ENCODE data around the gene EFTUD2.

EFTUD2 gene

DNA sequence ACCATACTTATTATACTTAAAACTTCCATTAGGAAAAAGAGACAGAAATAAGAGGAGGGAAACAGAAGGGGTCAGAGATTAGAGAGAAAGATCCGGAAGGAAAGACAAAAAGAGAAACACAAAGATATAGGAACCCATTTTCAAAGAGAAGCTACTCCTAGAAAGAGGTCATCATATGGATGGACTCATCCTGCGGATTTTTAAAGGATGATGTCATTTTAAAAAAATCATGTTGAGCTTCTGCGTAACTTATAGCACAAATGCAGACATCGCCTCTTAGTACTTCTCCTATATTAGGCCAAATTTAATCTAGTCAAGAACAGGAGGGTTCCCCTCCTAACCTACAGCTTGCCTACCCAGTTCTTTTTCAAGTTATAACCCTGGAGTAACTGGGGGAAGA is 18.1 kb downstream of the EFTUD2 start:
- no peak for TF ChIP-seq CREB1 (IDR thresholded peaks at IDR 0.05; ENCODE audit: low read depth)
- TF ChIP-seq TEAD4 (IDR thresholded peaks at IDR 0.05): no peak
- TF ChIP-seq ZBTB7A (IDR thresholded peaks at IDR 0.05; ENCODE audit: low read depth): no peak
- TF ChIP-seq, protein P1, sequence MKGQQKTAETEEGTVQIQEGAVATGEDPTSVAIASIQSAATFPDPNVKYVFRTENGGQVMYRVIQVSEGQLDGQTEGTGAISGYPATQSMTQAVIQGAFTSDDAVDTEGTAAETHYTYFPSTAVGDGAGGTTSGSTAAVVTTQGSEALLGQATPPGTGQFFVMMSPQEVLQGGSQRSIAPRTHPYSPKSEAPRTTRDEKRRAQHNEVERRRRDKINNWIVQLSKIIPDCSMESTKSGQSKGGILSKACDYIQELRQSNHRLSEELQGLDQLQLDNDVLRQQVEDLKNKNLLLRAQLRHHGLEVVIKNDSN (IDR thresholded peaks at IDR 0.05): no peak
- TF ChIP-seq RAD21 (IDR thresholded peaks at IDR 0.05; ENCODE audit: low read depth): no peak
- no peak for TF ChIP-seq TAF1 (IDR thresholded peaks at IDR 0.05; ENCODE audit: low read depth)
- TF ChIP-seq YY1 (IDR thresholded peaks at IDR 0.05; ENCODE audit: low read depth): no peak
- TF ChIP-seq EP300 (IDR thresholded peaks at IDR 0.05; ENCODE audit: borderline replicate concordance): no peak
- TF ChIP-seq CEBPB (IDR thresholded peaks at IDR 0.05): no peak
- TF ChIP-seq, protein P2, sequence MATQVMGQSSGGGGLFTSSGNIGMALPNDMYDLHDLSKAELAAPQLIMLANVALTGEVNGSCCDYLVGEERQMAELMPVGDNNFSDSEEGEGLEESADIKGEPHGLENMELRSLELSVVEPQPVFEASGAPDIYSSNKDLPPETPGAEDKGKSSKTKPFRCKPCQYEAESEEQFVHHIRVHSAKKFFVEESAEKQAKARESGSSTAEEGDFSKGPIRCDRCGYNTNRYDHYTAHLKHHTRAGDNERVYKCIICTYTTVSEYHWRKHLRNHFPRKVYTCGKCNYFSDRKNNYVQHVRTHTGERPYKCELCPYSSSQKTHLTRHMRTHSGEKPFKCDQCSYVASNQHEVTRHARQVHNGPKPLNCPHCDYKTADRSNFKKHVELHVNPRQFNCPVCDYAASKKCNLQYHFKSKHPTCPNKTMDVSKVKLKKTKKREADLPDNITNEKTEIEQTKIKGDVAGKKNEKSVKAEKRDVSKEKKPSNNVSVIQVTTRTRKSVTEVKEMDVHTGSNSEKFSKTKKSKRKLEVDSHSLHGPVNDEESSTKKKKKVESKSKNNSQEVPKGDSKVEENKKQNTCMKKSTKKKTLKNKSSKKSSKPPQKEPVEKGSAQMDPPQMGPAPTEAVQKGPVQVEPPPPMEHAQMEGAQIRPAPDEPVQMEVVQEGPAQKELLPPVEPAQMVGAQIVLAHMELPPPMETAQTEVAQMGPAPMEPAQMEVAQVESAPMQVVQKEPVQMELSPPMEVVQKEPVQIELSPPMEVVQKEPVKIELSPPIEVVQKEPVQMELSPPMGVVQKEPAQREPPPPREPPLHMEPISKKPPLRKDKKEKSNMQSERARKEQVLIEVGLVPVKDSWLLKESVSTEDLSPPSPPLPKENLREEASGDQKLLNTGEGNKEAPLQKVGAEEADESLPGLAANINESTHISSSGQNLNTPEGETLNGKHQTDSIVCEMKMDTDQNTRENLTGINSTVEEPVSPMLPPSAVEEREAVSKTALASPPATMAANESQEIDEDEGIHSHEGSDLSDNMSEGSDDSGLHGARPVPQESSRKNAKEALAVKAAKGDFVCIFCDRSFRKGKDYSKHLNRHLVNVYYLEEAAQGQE (IDR thresholded peaks at IDR 0.05; ENCODE audit: low read depth): no peak
- no peak for TF ChIP-seq NFIC (IDR thresholded peaks at IDR 0.05)
- no peak for TF ChIP-seq TCF12 (IDR thresholded peaks at IDR 0.05; ENCODE audit: low read depth)
- TF ChIP-seq EGR1 (IDR thresholded peaks at IDR 0.05): no peak

GRCh38 chr17:44880062-44880461 is 19.2 kb downstream of the EFTUD2 start:
- TF ChIP-seq TAF1 (IDR thresholded peaks at IDR 0.05; ENCODE audit: low read depth): no peak
- no peak for TF ChIP-seq FOXM1 (IDR thresholded peaks at IDR 0.05; ENCODE audit: borderline replicate concordance, low read depth)
- TF ChIP-seq, protein P1 (IDR thresholded peaks at IDR 0.05): no peak
- no peak for TF ChIP-seq EGR1 (IDR thresholded peaks at IDR 0.05)
- TF ChIP-seq TCF12 (IDR thresholded peaks at IDR 0.05; ENCODE audit: low read depth): no peak
- TF ChIP-seq NFIC (IDR thresholded peaks at IDR 0.05): no peak
- TF ChIP-seq CREB1 (IDR thresholded peaks at IDR 0.05; ENCODE audit: low read depth): no peak
- no peak for TF ChIP-seq YY1 (IDR thresholded peaks at IDR 0.05; ENCODE audit: low read depth)
- TF ChIP-seq MAX (IDR thresholded peaks at IDR 0.05): no peak
- TF ChIP-seq EP300 (IDR thresholded peaks at IDR 0.05; ENCODE audit: borderline replicate concordance): no peak
- no peak for TF ChIP-seq CEBPB (IDR thresholded peaks at IDR 0.05)

DNA sequence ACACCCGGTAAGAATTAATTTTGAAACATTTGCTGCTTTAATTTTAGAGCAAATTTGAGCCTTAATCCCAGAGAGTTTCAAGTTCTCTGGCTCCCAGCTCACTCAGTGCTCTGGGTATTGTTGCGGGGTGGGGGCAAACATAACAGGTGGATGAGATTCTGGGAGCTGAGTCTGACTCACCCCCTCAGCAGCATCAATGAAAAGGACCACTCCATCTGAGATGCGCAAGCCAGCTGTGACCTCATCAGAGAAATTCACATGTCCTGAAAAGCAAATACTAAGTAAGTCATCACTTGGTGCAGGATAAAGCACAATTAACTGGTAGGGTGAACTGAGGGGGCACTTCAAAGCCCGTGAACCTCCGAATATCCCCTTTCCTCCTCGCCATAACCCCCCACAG is 19.9 kb downstream of the EFTUD2 start:
- TF ChIP-seq, protein P1 (IDR thresholded peaks at IDR 0.05): no peak
- TF ChIP-seq CREB1 (IDR thresholded peaks at IDR 0.05; ENCODE audit: low read depth) (no peak), TCF12 (IDR thresholded peaks at IDR 0.05; ENCODE audit: low read depth) (no peak), CEBPB (IDR thresholded peaks at IDR 0.05) (no peak), MAX (IDR thresholded peaks at IDR 0.05) (no peak), TEAD4 (IDR thresholded peaks at IDR 0.05) (no peak), EGR1 (IDR thresholded peaks at IDR 0.05) (no peak), EP300 (IDR thresholded peaks at IDR 0.05; ENCODE audit: borderline replicate concordance) (no peak), YY1 (IDR thresholded peaks at IDR 0.05; ENCODE audit: low read depth) (no peak), TAF1 (IDR thresholded peaks at IDR 0.05; ENCODE audit: low read depth) (no peak), RAD21 (IDR thresholded peaks at IDR 0.05; ENCODE audit: low read depth) (no peak), NFIC (IDR thresholded peaks at IDR 0.05) (no peak), FOXM1 (IDR thresholded peaks at IDR 0.05; ENCODE audit: borderline replicate concordance, low read depth) (no peak), ZBTB7A (IDR thresholded peaks at IDR 0.05; ENCODE audit: low read depth) (no peak)
- TF ChIP-seq, protein P2 (IDR thresholded peaks at IDR 0.05; ENCODE audit: low read depth): no peak

- TF ChIP-seq CEBPB (IDR thresholded peaks at IDR 0.05) (no peak), RAD21 (IDR thresholded peaks at IDR 0.05; ENCODE audit: low read depth) (peak; percentile 35)
- TF ChIP-seq, protein P1 (IDR thresholded peaks at IDR 0.05): no peak
Observed at GRCh38 chr17:44878627-44879221, 20.5 kb downstream of the EFTUD2 start.

DNA sequence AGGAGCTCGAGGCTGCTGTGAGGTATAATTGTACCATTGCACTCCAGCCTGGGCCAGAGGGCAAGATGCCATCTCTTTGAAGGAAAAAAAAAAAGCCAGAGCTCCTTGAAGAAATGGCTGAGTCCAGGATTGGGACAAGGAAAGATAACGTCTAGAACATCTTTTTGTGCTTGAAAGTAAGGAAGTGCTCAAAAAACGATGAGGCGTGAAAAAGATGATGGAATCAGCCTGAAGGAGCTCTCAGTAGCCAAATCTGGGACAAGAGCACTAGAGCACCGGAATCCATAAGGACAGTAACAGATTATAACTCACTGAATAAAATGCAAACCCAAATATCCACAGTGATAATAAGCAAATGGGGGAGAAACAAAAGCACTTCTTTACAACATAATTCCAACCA is 22.1 kb downstream of the EFTUD2 start:
- TF ChIP-seq NFIC (IDR thresholded peaks at IDR 0.05) (no peak), CREB1 (IDR thresholded peaks at IDR 0.05; ENCODE audit: low read depth) (no peak), MAX (IDR thresholded peaks at IDR 0.05) (no peak), RAD21 (IDR thresholded peaks at IDR 0.05; ENCODE audit: low read depth) (no peak), ZBTB7A (IDR thresholded peaks at IDR 0.05; ENCODE audit: low read depth) (no peak), EGR1 (IDR thresholded peaks at IDR 0.05) (no peak)
- TF ChIP-seq, protein P2 (IDR thresholded peaks at IDR 0.05; ENCODE audit: low read depth): no peak

All from Ishikawa (cell line).